H1 (cell line): ENCODE results near the gene CEMP1. TPM values are rescaled to one million over a fixed set of nuclear protein-coding genes. Genes with fewer than 3 reads are reported as not detected.

ENCODE experiments used
- CTCF ChIA-PET: fragments of 300-600 bp; sonication (Branson Sonifier 250); formaldehyde crosslinking; loops from one replicate; lab custom pipeline; 2021; ENCODE audit not compliant: partially characterized antibody; lab: Charles Lee
- POLR2A ChIA-PET: fragments of 300-600 bp; sonication (Branson Sonifier 250); formaldehyde crosslinking; loops from one replicate; lab custom pipeline; 2021; ENCODE audit warnings: inconsistent platforms; ENCODE audit not compliant: partially characterized antibody; lab: Charles Lee
- DNase-seq, 2 experiments: peaks; one replicate each; pipeline versions ENCODE4 v3.0.0 to v3.0.0-alpha.2; 2010 to 2022; ENCODE audit warnings: low spot score in 2 of 2, low read depth in 1 of 2, mixed read lengths in 1 of 2
- FAIRE-seq: peaks from 2 replicates; lab custom pipeline; 2011; peaks lifted over from hg19 to GRCh38; lab: Jason Lieb, UNC
- H2AFZ ChIP-seq: 2 replicates; pipeline ENCODE4 v1.8.1; 2012; ENCODE audit warnings: low read length, inconsistent platforms
- H2AK5ac ChIP-seq: 2 replicates; pipeline ENCODE4 v1.6.1; 2013; ENCODE audit warnings: low read depth, low read length
- H2BK120ac ChIP-seq: replicated peaks from 2 replicates; pipeline ENCODE3; 2013; ENCODE audit warnings: low read depth, low read length, inconsistent platforms
- H2BK12ac ChIP-seq: 2 replicates; pipeline ENCODE4 v1.6.1; 2013; ENCODE audit warnings: low read depth, low read length
- H2BK15ac ChIP-seq: 2 replicates; pipeline ENCODE4 v1.6.1; 2013; ENCODE audit warnings: low read length
- H2BK20ac ChIP-seq: 2 replicates; pipeline ENCODE4 v1.6.1; 2013; ENCODE audit warnings: low read length
- H2BK5ac ChIP-seq: 2 replicates; pipeline ENCODE4 v1.6.1; 2013; ENCODE audit warnings: low read depth, low read length
- H3K14ac ChIP-seq: 2 replicates; pipeline ENCODE4 v1.6.1; 2013; ENCODE audit warnings: inconsistent platforms; ENCODE audit not compliant: insufficient read length
- H3K18ac ChIP-seq: 2 replicates; pipeline ENCODE4 v1.6.1; 2013; ENCODE audit warnings: low read length; ENCODE audit errors: extremely low read depth
- H3K23ac ChIP-seq: 2 replicates; pipeline ENCODE4 v1.6.1; 2013; ENCODE audit warnings: inconsistent platforms; ENCODE audit not compliant: insufficient read length
- H3K23me2 ChIP-seq: 2 replicates; pipeline ENCODE4 v1.6.1; 2013; ENCODE audit warnings: low read depth, low read length
- H3K27ac ChIP-seq: 2 replicates; pipeline ENCODE4 v1.6.1; 2011; ENCODE audit warnings: low read depth, low read length, inconsistent platforms
- H3K27me3 ChIP-seq, 4 experiments: replicated peaks in 1 of 4; 1 replicate in 1 of 4; 2 replicates in 3 of 4; pipeline versions ENCODE4 v1.6.1 to v1.8.1; 2011 to 2013; ENCODE audit warnings: low read length in 3 of 4, mild to moderate bottlenecking in 3 of 4, inconsistent platforms in 2 of 4, mixed read lengths in 2 of 4, moderate library complexity in 1 of 4; ENCODE audit not compliant: control insufficient read depth in 3 of 4, insufficient read depth in 3 of 4; ENCODE audit errors: extremely low read depth in 1 of 4
- H3K36me3 ChIP-seq, 4 experiments: 2 replicates each; pipeline versions ENCODE4 v1.6.1 to v1.8.1; 2011 to 2013; ENCODE audit warnings: mild to moderate bottlenecking in 4 of 4, low read length in 3 of 4, moderate library complexity in 2 of 4, control low read depth in 1 of 4, inconsistent platforms in 1 of 4; ENCODE audit not compliant: insufficient read depth in 4 of 4, control insufficient read depth in 2 of 4
- H3K4ac ChIP-seq: replicated peaks from 2 replicates; pipeline ENCODE3; 2013; ENCODE audit warnings: low read length, low read depth, mixed read lengths, inconsistent platforms; ENCODE audit not compliant: insufficient read length
- H3K4me1 ChIP-seq, 4 experiments: replicated peaks in 1 of 4; 1 replicate in 1 of 4; 2 replicates in 3 of 4; pipeline versions ENCODE4 v1.6.1 to v1.8.1; 2011 to 2013; ENCODE audit warnings: low read length in 3 of 4, inconsistent platforms in 2 of 4, mixed read lengths in 1 of 4; ENCODE audit not compliant: insufficient read depth in 4 of 4, control insufficient read depth in 3 of 4
- H3K4me2 ChIP-seq, 2 experiments: 2 replicates each; pipeline versions ENCODE4 v1.6.1 to v1.8.1; 2011 to 2013; ENCODE audit warnings: low read depth in 2 of 2, low read length in 2 of 2, control low read depth in 1 of 2, inconsistent platforms in 1 of 2, mild to moderate bottlenecking in 1 of 2; ENCODE audit not compliant: insufficient read depth in 1 of 2
- H3K4me3 ChIP-seq, 4 experiments: fragments of 200-600, 300-600 bp in 1 of 4; sonication (generic), shearing (Covaris generic), sonication (Bioruptor Twin) in 1 of 4; 2 replicates each; pipeline versions ENCODE4 v1.5.1 to v1.8.1; 2011 to 2016; ENCODE audit warnings: low read length in 4 of 4, low read depth in 3 of 4, control low read depth in 2 of 4, inconsistent platforms in 2 of 4, mild to moderate bottlenecking in 2 of 4, mixed read lengths in 1 of 4, moderate library complexity in 1 of 4; ENCODE audit not compliant: insufficient read depth in 2 of 4; ENCODE audit errors: extremely low read depth in 1 of 4
- H3K56ac ChIP-seq: replicated peaks from 2 replicates; pipeline ENCODE3; 2013; ENCODE audit warnings: low read depth, mild to moderate bottlenecking, mixed read lengths, low read length, inconsistent platforms; ENCODE audit not compliant: insufficient read length
- H3K79me1 ChIP-seq: 2 replicates; pipeline ENCODE4 v1.6.1; 2013; ENCODE audit warnings: low read depth, low read length, control low read depth
- H3K79me2 ChIP-seq, 2 experiments: 2 replicates each; pipeline versions ENCODE4 v1.6.1 to v1.8.1; 2012 to 2013; ENCODE audit warnings: low read length in 2 of 2, mild to moderate bottlenecking in 2 of 2, inconsistent platforms in 1 of 2; ENCODE audit not compliant: insufficient read depth in 2 of 2, control insufficient read depth in 1 of 2
- H3K9ac ChIP-seq, 4 experiments: replicated peaks in 1 of 4; 1 replicate in 1 of 4; 2 replicates in 3 of 4; pipeline versions ENCODE4 v1.6.1 to v1.8.1; 2011 to 2013; ENCODE audit warnings: low read depth in 3 of 4, low read length in 3 of 4, control low read depth in 2 of 4, mild to moderate bottlenecking in 2 of 4, moderate library complexity in 2 of 4, inconsistent platforms in 1 of 4; ENCODE audit errors: extremely low read depth in 1 of 4
- H3K9me3 ChIP-seq, 2 experiments: 2 replicates each; pipeline versions ENCODE4 v1.6.1 to v1.8.1; 2012 to 2013; ENCODE audit warnings: mild to moderate bottlenecking in 2 of 2, moderate library complexity in 2 of 2, control low read depth in 1 of 2, inconsistent platforms in 1 of 2, low read depth in 1 of 2, low read length in 1 of 2, mixed read lengths in 1 of 2; ENCODE audit not compliant: insufficient read depth in 2 of 2
- H4K20me1 ChIP-seq, 2 experiments: replicated peaks in 1 of 2; 2 replicates each; pipeline versions ENCODE3 to v1.8.1; 2011 to 2013; ENCODE audit warnings: inconsistent platforms in 2 of 2, low read length in 2 of 2, mild to moderate bottlenecking in 1 of 2; ENCODE audit not compliant: insufficient read depth in 2 of 2, control insufficient read depth in 1 of 2
- H4K5ac ChIP-seq: 2 replicates; pipeline ENCODE4 v1.6.1; 2013; ENCODE audit warnings: low read length, low read depth, mixed read lengths, inconsistent platforms; ENCODE audit not compliant: insufficient read length
- H4K8ac ChIP-seq: 2 replicates; pipeline ENCODE4 v1.8.0; 2013; ENCODE audit warnings: mild to moderate bottlenecking, moderate library complexity, low read length, inconsistent platforms; ENCODE audit not compliant: insufficient read depth; ENCODE audit errors: extremely low read depth
- H4K91ac ChIP-seq: replicated peaks from 2 replicates; pipeline ENCODE3; 2013; ENCODE audit warnings: low read length, mixed read lengths, inconsistent platforms; ENCODE audit not compliant: insufficient read length
- BACH1 ChIP-seq: IDR thresholded peaks from 2 replicates; pipeline ENCODE4 v1.6.1; 2012; ENCODE audit warnings: low read length, improper control_type of control experiment
- CBX8 ChIP-seq: fragments of 300-800, 300-1000 bp; sonication (generic); IDR thresholded peaks from 2 replicates; pipeline ENCODE4 v1.7.1; 2016; ENCODE audit warnings: low read depth, low read length, borderline replicate concordance
- GTF2F1 ChIP-seq: IDR thresholded peaks from 2 replicates; pipeline ENCODE4 v1.6.1; 2012; ENCODE audit warnings: low read depth, low read length, improper control_type of control experiment, borderline replicate concordance
- KDM4A ChIP-seq: IDR thresholded peaks from one replicate; pipeline ENCODE4 v1.7.1; 2012; ENCODE audit warnings: low read depth, mild to moderate bottlenecking, moderate library complexity, low read length, inconsistent platforms; ENCODE audit not compliant: severe bottlenecking
- NRF1 ChIP-seq: IDR thresholded peaks from 2 replicates; pipeline ENCODE4 v1.6.1; 2011; ENCODE audit warnings: mild to moderate bottlenecking, low read depth, low read length, improper control_type of control experiment
- PHF8 ChIP-seq: fragments of 200-600 bp; sonication (generic); conservative IDR thresholded peaks from 2 replicates; pipeline ENCODE4 v1.7.1; 2012; ENCODE audit warnings: low read depth, mild to moderate bottlenecking, inconsistent platforms, low read length, moderate library complexity
- SIN3A ChIP-seq, 2 experiments: IDR thresholded peaks in 1 of 2; conservative IDR thresholded peaks in 1 of 2; 2 replicates each; pipeline ENCODE4 v1.6.1; 2011 to 2012; ENCODE audit warnings: low read length in 2 of 2, improper control_type of control experiment in 1 of 2, low read depth in 1 of 2, mild to moderate bottlenecking in 1 of 2
- SP4 ChIP-seq: IDR thresholded peaks from 2 replicates; pipeline ENCODE4 v1.6.1; 2012; ENCODE audit warnings: low read length, inconsistent platforms
- SUZ12 ChIP-seq: fragments of 200-600 bp; sonication (generic); IDR thresholded peaks from 2 replicates; pipeline ENCODE4 v1.6.1; 2012; ENCODE audit warnings: mild to moderate bottlenecking, inconsistent platforms, low read length, moderate library complexity, mixed read lengths
- WGBS, 2 experiments: shearing (Covaris generic) in 1 of 2; methylation state at CpG; one replicate each; pipeline versions ENCODE4 v1.1.6 to v1.1.7; 2013 to 2015; ENCODE audit warnings: low lambda C conversion rate in 2 of 2, mixed read lengths in 2 of 2, inconsistent platforms in 1 of 2, low coverage in 1 of 2, missing lambda C conversion rate in 1 of 2; ENCODE audit not compliant: insufficient replicate concordance in 2 of 2, insufficient coverage in 1 of 2, insufficient read length in 1 of 2; ENCODE audit errors: extremely low coverage in 1 of 2, missing lambda C conversion rate in 1 of 2; 5-methylcytosine and 5-hydroxymethylcytosine counted together
- polyA plus RNA-seq, 7 experiments: library from polyadenylated mRNA; depleted of rRNA in 3 of 7; stranded (reverse) in 5 of 7; unstranded in 2 of 7; fragments of >200 nt in 5 of 7; fragments of 200-250 nt in 2 of 7; gene quantifications; 1 replicate in 5 of 7; 2 replicates in 1 of 7; 4 replicates in 1 of 7; pipeline versions ENCODE4 v1.2.1 to v1.2.3, GENCODE V29; 2011 to 2013; ENCODE audit warnings: missing spikeins in 2 of 7, mixed read lengths in 2 of 7
- total RNA-seq: library from RNA; stranded (reverse); fragmentation: NEBNext Ultra II Directional; extraction: Animal tissue kit (Norgen Biotek cat#: 25700); gene quantifications from 2 replicates; pipeline ENCODE4 v1.2.1, GENCODE V29; 2021
- TF ChIP-seq, protein P1 (sequence below), 3 experiments: IDR thresholded peaks; 1 replicate in 2 of 3; 2 replicates in 1 of 3; pipeline versions ENCODE4 v1.5.1 to v1.6.1; 2011; ENCODE audit warnings: low read length in 3 of 3, mild to moderate bottlenecking in 3 of 3, inconsistent platforms in 2 of 3, low read depth in 1 of 3, moderate library complexity in 1 of 3; ENCODE audit not compliant: insufficient read depth in 1 of 3; ENCODE audit errors: control extremely low read depth in 1 of 3

CEMP1 gene
- total and polyA plus RNA-seq, 2 of the 8 experiments (the other 6 are each of a cell fraction or from before 2014, with no cell fraction given) = not detected

DNA sequence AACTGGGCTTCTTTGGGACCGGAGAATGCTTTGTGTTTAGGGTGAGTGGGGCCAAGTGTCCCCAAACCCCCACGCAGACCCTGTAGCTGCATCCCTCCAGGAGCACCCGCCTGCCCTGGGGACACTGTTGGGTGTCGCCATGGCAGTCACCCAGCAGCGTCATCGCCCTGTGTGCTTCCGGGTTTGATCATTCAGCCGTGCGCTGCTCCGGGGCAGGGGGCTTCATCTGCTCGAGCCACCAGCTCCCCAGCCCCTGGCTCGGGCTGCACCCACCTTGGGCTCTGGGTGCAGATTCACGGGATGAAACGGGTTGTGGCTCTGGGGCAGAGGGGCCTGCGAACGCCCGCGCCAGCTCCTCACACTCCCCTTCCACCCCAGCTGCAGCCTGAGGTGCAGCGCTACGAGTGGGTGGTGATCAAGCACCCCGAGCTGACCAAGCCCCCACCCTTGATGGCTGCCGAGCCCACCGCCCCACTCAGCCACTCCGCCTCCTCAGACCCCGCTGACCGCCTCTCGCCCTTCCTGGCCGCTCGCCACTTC, 31.2 kb downstream of the CEMP1 start:
- Histone ChIP-seq H4K20me1 (peaks cover 2 to 4% of the 10 kb centered on the region in 2 experiments), H2AK5ac (no peak overlapping the region), H4K5ac (no peak overlapping the region), H3K4me1 (peaks cover 0 to 16% (median 9%) of the 10 kb centered on the region in 4 experiments; a peak in 6 of 7 replicates), H3K4me2 (no peak overlapping the region), H3K36me3 (peaks cover 0 to 15% (median 4%) of the 10 kb centered on the region in 4 experiments; a peak in 4 of 8 replicates), H3K23ac (no peak overlapping the region), H3K14ac (no peak overlapping the region), H3K4me3 (no peak overlapping the region), H3K4ac (no peak overlapping the region), H3K79me1 (no peaks in the 10 kb centered on the region; the same call in 1 of the 2 replicates), H3K9me3 (no peaks in the 10 kb centered on the region), H2BK15ac (no peak overlapping the region), H4K8ac (peak overlapping the region; percentile 46; the same call in 1 of the 2 replicates), H2BK12ac (no peak overlapping the region), H3K79me2 (no peaks in the 10 kb centered on the region), H3K27me3 (no peaks in the 10 kb centered on the region; a peak in 1 of 7 replicates), H2BK5ac (no peak overlapping the region), H3K56ac (no peak overlapping the region), H2BK20ac (no peak overlapping the region), H3K18ac (no peak overlapping the region), H3K27ac (no peak overlapping the region), H2AFZ (no peak overlapping the region), H3K9ac (no peak overlapping the region), H4K91ac (no peak overlapping the region), H3K23me2 (no peaks in the 10 kb centered on the region), H2BK120ac (no peak overlapping the region)
- no peak for DNase-seq
- ChIA-PET CTCF (interaction anchor here (0.6 to 3.3 kb wide), 17 partner anchors 8 to 459 kb away, joined by 3 to 32 read pairs (median 5); partner anchors contain the start of gene TEDC2), POLR2A (interaction anchor here (1.0 to 1.8 kb wide), 4 partner anchors 14 to 345 kb away, joined by 4 to 10 read pairs (median 4); partner anchors contain the start of gene ATP6V0C)
- FAIRE-seq = no peak
- 97% methylated on average over 11 of the region's 29 CpGs; no CpG with 5 or more reads in 1 of the 2 experiments for WGBS, 2 experiments
- TF ChIP-seq, protein P1, sequence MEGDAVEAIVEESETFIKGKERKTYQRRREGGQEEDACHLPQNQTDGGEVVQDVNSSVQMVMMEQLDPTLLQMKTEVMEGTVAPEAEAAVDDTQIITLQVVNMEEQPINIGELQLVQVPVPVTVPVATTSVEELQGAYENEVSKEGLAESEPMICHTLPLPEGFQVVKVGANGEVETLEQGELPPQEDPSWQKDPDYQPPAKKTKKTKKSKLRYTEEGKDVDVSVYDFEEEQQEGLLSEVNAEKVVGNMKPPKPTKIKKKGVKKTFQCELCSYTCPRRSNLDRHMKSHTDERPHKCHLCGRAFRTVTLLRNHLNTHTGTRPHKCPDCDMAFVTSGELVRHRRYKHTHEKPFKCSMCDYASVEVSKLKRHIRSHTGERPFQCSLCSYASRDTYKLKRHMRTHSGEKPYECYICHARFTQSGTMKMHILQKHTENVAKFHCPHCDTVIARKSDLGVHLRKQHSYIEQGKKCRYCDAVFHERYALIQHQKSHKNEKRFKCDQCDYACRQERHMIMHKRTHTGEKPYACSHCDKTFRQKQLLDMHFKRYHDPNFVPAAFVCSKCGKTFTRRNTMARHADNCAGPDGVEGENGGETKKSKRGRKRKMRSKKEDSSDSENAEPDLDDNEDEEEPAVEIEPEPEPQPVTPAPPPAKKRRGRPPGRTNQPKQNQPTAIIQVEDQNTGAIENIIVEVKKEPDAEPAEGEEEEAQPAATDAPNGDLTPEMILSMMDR (IDR thresholded peaks at IDR 0.05; ENCODE audit: control extremely low read depth in 1 of 3, insufficient read depth in 1 of 3, low read depth in 1 of 3, low read length in 3 of 3) = no peak
- TF ChIP-seq KDM4A = no peak
- no peak for TF ChIP-seq GTF2F1
- no peak for TF ChIP-seq SP4
- no peak for TF ChIP-seq PHF8
- no peak for TF ChIP-seq BACH1
- TF ChIP-seq SIN3A (conservative IDR thresholded peaks at IDR 0.05 in 1 of 2, IDR thresholded peaks at IDR 0.05 in 1 of 2; ENCODE audit: low read depth in 1 of 2, low read length in 2 of 2) = no peak
- TF ChIP-seq NRF1 = no peak
- TF ChIP-seq CBX8 = no peak
- TF ChIP-seq SUZ12 = no peak
